ENCODE results near the gene ATP6V1F. TPM values are rescaled to one million over a fixed set of nuclear protein-coding genes. Genes with fewer than 3 reads are reported as not detected.

Gene ATP6V1F
- total RNA-seq, 1 experiment from 2014 or later = 221 TPM

GRCh38 chr7:128865303-128865702 is 2.6 kb downstream of the ATP6V1F start:
- in situ Hi-C loops (cut with HindIII; ENCODE audit: low sequenced_read_pairs) = no loop called here
- no peak for DNase-seq (ENCODE audit: low spot score)

GRCh38 chr7:128865996-128866877 is 3.6 kb downstream of the ATP6V1F start:
- in situ Hi-C loops (cut with HindIII; ENCODE audit: low sequenced_read_pairs) = no loop called here
- no peak for DNase-seq (ENCODE audit: low spot score)

- in situ Hi-C loops (cut with HindIII; ENCODE audit: low sequenced_read_pairs) = no loop called here
- no peak for DNase-seq (ENCODE audit: low spot score)
Measured at GRCh38 chr7:128867241-128867640, 4.6 kb downstream of the ATP6V1F start.

GRCh38 chr7:128867842-128868623 is 5.4 kb downstream of the ATP6V1F start:
- peak; percentile 91 for DNase-seq (ENCODE audit: low spot score)
- in situ Hi-C loops (cut with HindIII; ENCODE audit: low sequenced_read_pairs) = no loop called here

GRCh38 chr7:128868624-128869137 is 6.0 kb downstream of the ATP6V1F start:
- DNase-seq (ENCODE audit: low spot score) = no peak
- in situ Hi-C loops (cut with HindIII; ENCODE audit: low sequenced_read_pairs) = no loop called here

- in situ Hi-C loops (cut with HindIII; ENCODE audit: low sequenced_read_pairs) = no loop called here
- peak; percentile 60 for DNase-seq (ENCODE audit: low spot score)
Measured at GRCh38 chr7:128869138-128869943, 6.7 kb downstream of the ATP6V1F start.

GRCh38 chr7:128869944-128870285 is 7.3 kb downstream of the ATP6V1F start:
- in situ Hi-C loops (cut with HindIII; ENCODE audit: low sequenced_read_pairs) = no loop called here
- DNase-seq (ENCODE audit: low spot score) = no peak

GRCh38 chr7:128871050-128871449 is 8.4 kb downstream of the ATP6V1F start:
- DNase-seq (ENCODE audit: low spot score) = no peak
- in situ Hi-C loops (cut with HindIII; ENCODE audit: low sequenced_read_pairs) = no loop called here

GRCh38 chr7:128872394-128872824 is 9.8 kb downstream of the ATP6V1F start:
- DNase-seq (ENCODE audit: low spot score) = no peak
- in situ Hi-C loops (cut with HindIII; ENCODE audit: low sequenced_read_pairs) = no loop called here

GRCh38 chr7:128873234-128873633 is 10.6 kb downstream of the ATP6V1F start:
- in situ Hi-C loops (cut with HindIII; ENCODE audit: low sequenced_read_pairs) = no loop called here
- no peak for DNase-seq (ENCODE audit: low spot score)

GRCh38 chr7:128874140-128875031 is 11.7 kb downstream of the ATP6V1F start:
- in situ Hi-C loops (cut with HindIII; ENCODE audit: low sequenced_read_pairs) = no loop called here
- no peak for DNase-seq (ENCODE audit: low spot score)

GRCh38 chr7:128875523-128875948 is 12.9 kb downstream of the ATP6V1F start:
- no peak for DNase-seq (ENCODE audit: low spot score)
- in situ Hi-C loops (cut with HindIII; ENCODE audit: low sequenced_read_pairs) = no loop called here

- in situ Hi-C loops (cut with HindIII; ENCODE audit: low sequenced_read_pairs) = no loop called here
- DNase-seq (ENCODE audit: low spot score) = no peak
Measured at GRCh38 chr7:128876127-128876526, 13.5 kb downstream of the ATP6V1F start.

GRCh38 chr7:128876586-128876977 is 13.9 kb downstream of the ATP6V1F start:
- in situ Hi-C loops (cut with HindIII; ENCODE audit: low sequenced_read_pairs) = no loop called here
- no peak for DNase-seq (ENCODE audit: low spot score)

- in situ Hi-C loops (cut with HindIII; ENCODE audit: low sequenced_read_pairs) = no loop called here
- DNase-seq (ENCODE audit: low spot score) = peak; percentile 56
Measured at GRCh38 chr7:128876978-128877755, 14.5 kb downstream of the ATP6V1F start.

- in situ Hi-C loops (cut with HindIII; ENCODE audit: low sequenced_read_pairs) = no loop called here
- DNase-seq (ENCODE audit: low spot score) = no peak
Measured at GRCh38 chr7:128877756-128878120, 15.1 kb downstream of the ATP6V1F start.

- peak; percentile 94 for DNase-seq (ENCODE audit: low spot score)
- in situ Hi-C loops (cut with HindIII; ENCODE audit: low sequenced_read_pairs) = no loop called here
Measured at GRCh38 chr7:128878226-128879105, 15.8 kb downstream of the ATP6V1F start.
